Fibroblast of lung (primary cell): Measurements from ENCODE around the gene P2RY11. TPM values are rescaled to one million over a fixed set of nuclear protein-coding genes. Genes with fewer than 3 reads are reported as not detected.
A peak's percentile ranks its signal among the peaks of the same experiment; 100 is the strongest.

Experiments
- DNase-seq, 2 donors: peaks; one replicate each; pipeline versions ENCODE4 v3.0.0 to v3.0.0-alpha.2; 2010; ENCODE audit warnings: low read depth in 2 of 2
- H2AFZ ChIP-seq: 2 replicates; pipeline ENCODE4 v1.5.1; 2012; ENCODE audit warnings: low read length, control low read depth, inconsistent platforms
- H3K27ac ChIP-seq: 2 replicates; pipeline ENCODE4 v1.5.1; 2011; ENCODE audit warnings: low read length, control low read depth; ENCODE audit not compliant: insufficient read depth
- H3K27me3 ChIP-seq: 2 replicates; pipeline ENCODE4 v1.5.1; 2011; ENCODE audit warnings: mild to moderate bottlenecking, low read length; ENCODE audit not compliant: control insufficient read depth, insufficient read depth
- H3K36me3 ChIP-seq: 2 replicates; pipeline ENCODE4 v1.5.1; 2011; ENCODE audit warnings: low read length; ENCODE audit not compliant: control insufficient read depth, insufficient read depth
- H3K4me1 ChIP-seq: 2 replicates; pipeline ENCODE4 v1.5.1; 2011; ENCODE audit warnings: low read length; ENCODE audit not compliant: control insufficient read depth, insufficient read depth; ENCODE audit errors: extremely low read depth
- H3K4me2 ChIP-seq: 2 replicates; pipeline ENCODE4 v1.5.1; 2011; ENCODE audit warnings: low read length, control low read depth; ENCODE audit not compliant: insufficient read depth; ENCODE audit errors: extremely low read depth
- H3K4me3 ChIP-seq, 4 experiments: fragments of 200-600 bp in 1 of 4; sonication (generic) in 1 of 4; replicated peaks in 1 of 4; 2 replicates each; pipeline ENCODE4 v1.5.1; 2011 to 2016; ENCODE audit warnings: low read length in 4 of 4, low read depth in 3 of 4, mild to moderate bottlenecking in 3 of 4, control low read depth in 2 of 4, inconsistent platforms in 1 of 4, mixed read lengths in 1 of 4; ENCODE audit not compliant: insufficient read depth in 1 of 4; ENCODE audit errors: control extremely low read depth in 1 of 4
- H3K79me2 ChIP-seq: 2 replicates; pipeline ENCODE4 v1.5.1; 2012; ENCODE audit warnings: mild to moderate bottlenecking, low read length, inconsistent platforms; ENCODE audit not compliant: control insufficient read depth, insufficient read depth
- H3K9ac ChIP-seq: 2 replicates; pipeline ENCODE4 v1.5.1; 2011; ENCODE audit warnings: mild to moderate bottlenecking, low read length, control low read depth; ENCODE audit not compliant: insufficient read depth
- H3K9me3 ChIP-seq: 2 replicates; pipeline ENCODE4 v1.5.1; 2012; ENCODE audit warnings: low read depth, low read length; ENCODE audit not compliant: control insufficient read depth, insufficient read depth
- H4K20me1 ChIP-seq: 2 replicates; pipeline ENCODE4 v1.5.1; 2011; ENCODE audit warnings: low read length; ENCODE audit not compliant: control insufficient read depth, insufficient read depth; ENCODE audit errors: extremely low read depth
- EZH2 ChIP-seq: IDR thresholded peaks from 2 replicates; pipeline ENCODE4 v1.5.1; 2012; ENCODE audit warnings: low read length, control low read depth, mild to moderate bottlenecking; ENCODE audit errors: missing control alignments
- polyA plus RNA-seq, 2 donors: library from polyadenylated mRNA; depleted of rRNA in 1 of 2; stranded (reverse) in 1 of 2; unstranded in 1 of 2; fragments of >200 nt; gene quantifications; 2 replicates each; pipeline ENCODE4 v1.2.1, GENCODE V29; 2011 to 2012; ENCODE audit warnings: missing spikeins in 1 of 2
- total RNA-seq: library from RNA; depleted of rRNA; stranded (reverse); fragments of >200 nt; gene quantifications from 2 replicates; pipeline ENCODE4 v1.2.1, GENCODE V29; 2014
- TF ChIP-seq, protein P1 (sequence below), 2 donors: IDR thresholded peaks in 1 of 2; conservative IDR thresholded peaks in 1 of 2; 1 replicate in 1 of 2; 2 replicates in 1 of 2; pipeline ENCODE4 v1.5.1; 2011 to 2012; ENCODE audit warnings: low read length in 2 of 2, control low read depth in 1 of 2, inconsistent platforms in 1 of 2, low read depth in 1 of 2, mild to moderate bottlenecking in 1 of 2

Gene P2RY11
- total and polyA plus RNA-seq, 2 donors (not counting 1 experiment from before 2014, with no cell fraction given), result 0.68 to 3.3 TPM

DNA sequence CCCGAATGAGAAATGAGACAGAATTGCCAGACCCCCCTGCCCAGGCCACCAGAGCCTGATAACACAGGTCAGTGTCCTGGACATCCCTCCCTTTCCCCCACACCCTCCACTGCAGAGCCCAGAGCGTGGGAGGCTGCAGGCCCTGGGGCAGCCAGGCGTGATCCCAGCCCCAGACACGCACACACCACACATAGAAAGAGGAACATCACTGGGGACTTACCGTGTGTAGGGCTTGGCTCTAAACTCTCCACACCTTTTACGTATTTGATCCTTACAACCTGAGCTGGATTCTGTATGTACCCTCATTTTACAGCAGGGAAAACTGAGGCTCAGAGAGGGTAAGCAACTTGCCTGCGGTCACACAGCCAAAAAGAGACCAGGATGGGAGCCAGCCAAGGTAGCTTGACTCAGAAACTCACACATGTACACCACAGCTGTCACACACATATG is 8.7 kb upstream of the P2RY11 start:
- no peak overlapping the region for H3K9ac ChIP-seq
- no peak for DNase-seq
- no peak overlapping the region for H3K4me2 ChIP-seq
- peaks cover 4% of the 10 kb centered on the region for H3K36me3 ChIP-seq
- H3K4me1 ChIP-seq, result peaks cover 6% of the 10 kb centered on the region
- no peaks in the 10 kb centered on the region for H4K20me1 ChIP-seq
- no peak overlapping the region for H2AFZ ChIP-seq
- no peak for TF ChIP-seq EZH2
- TF ChIP-seq, protein P1, sequence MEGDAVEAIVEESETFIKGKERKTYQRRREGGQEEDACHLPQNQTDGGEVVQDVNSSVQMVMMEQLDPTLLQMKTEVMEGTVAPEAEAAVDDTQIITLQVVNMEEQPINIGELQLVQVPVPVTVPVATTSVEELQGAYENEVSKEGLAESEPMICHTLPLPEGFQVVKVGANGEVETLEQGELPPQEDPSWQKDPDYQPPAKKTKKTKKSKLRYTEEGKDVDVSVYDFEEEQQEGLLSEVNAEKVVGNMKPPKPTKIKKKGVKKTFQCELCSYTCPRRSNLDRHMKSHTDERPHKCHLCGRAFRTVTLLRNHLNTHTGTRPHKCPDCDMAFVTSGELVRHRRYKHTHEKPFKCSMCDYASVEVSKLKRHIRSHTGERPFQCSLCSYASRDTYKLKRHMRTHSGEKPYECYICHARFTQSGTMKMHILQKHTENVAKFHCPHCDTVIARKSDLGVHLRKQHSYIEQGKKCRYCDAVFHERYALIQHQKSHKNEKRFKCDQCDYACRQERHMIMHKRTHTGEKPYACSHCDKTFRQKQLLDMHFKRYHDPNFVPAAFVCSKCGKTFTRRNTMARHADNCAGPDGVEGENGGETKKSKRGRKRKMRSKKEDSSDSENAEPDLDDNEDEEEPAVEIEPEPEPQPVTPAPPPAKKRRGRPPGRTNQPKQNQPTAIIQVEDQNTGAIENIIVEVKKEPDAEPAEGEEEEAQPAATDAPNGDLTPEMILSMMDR (conservative IDR thresholded peaks at IDR 0.05 in 1 of 2, IDR thresholded peaks at IDR 0.05 in 1 of 2; ENCODE audit: low read depth in 1 of 2, low read length in 2 of 2), result no peak
- H3K27ac ChIP-seq, result no peak overlapping the region
- peaks cover 17% of the 10 kb centered on the region for H3K79me2 ChIP-seq
- H3K9me3 ChIP-seq, result no peaks in the 10 kb centered on the region
- no peaks in the 10 kb centered on the region for H3K27me3 ChIP-seq
- no peak overlapping the region for H3K4me3 ChIP-seq

DNA sequence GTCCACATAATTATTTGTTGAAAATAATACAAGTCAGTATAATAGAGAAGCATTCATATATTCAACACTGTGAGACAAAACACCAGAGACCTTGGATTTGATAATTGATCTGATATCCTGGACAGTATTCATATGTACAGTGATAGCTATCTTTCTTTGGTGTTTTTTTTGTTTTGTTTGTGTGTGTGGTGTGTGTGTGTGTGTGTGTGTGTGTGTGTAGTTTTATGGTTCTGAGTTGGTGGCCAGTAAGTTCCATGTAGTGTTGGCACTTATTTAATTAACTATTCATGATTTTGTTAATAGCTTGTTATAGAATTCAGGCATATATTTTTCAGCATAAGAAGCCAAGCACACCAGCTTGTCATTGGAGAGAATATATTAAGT is 7.4 kb upstream of the P2RY11 start:
- no peaks in the 10 kb centered on the region for H4K20me1 ChIP-seq
- H3K4me3 ChIP-seq, result no peak overlapping the region
- TF ChIP-seq, protein P1 (conservative IDR thresholded peaks at IDR 0.05 in 1 of 2, IDR thresholded peaks at IDR 0.05 in 1 of 2; ENCODE audit: low read depth in 1 of 2, low read length in 2 of 2), result no peak
- no peak for TF ChIP-seq EZH2
- no peak overlapping the region for H2AFZ ChIP-seq
- H3K27me3 ChIP-seq, result no peaks in the 10 kb centered on the region
- peaks cover 8% of the 10 kb centered on the region for H3K36me3 ChIP-seq
- H3K79me2 ChIP-seq, result peaks cover 22% of the 10 kb centered on the region
- no peaks in the 10 kb centered on the region for H3K9me3 ChIP-seq
- H3K4me1 ChIP-seq, result peaks cover 6% of the 10 kb centered on the region
- no peak overlapping the region for H3K9ac ChIP-seq
- H3K4me2 ChIP-seq, result no peak overlapping the region
- no peak overlapping the region for H3K27ac ChIP-seq
- DNase-seq, result no peak

DNA sequence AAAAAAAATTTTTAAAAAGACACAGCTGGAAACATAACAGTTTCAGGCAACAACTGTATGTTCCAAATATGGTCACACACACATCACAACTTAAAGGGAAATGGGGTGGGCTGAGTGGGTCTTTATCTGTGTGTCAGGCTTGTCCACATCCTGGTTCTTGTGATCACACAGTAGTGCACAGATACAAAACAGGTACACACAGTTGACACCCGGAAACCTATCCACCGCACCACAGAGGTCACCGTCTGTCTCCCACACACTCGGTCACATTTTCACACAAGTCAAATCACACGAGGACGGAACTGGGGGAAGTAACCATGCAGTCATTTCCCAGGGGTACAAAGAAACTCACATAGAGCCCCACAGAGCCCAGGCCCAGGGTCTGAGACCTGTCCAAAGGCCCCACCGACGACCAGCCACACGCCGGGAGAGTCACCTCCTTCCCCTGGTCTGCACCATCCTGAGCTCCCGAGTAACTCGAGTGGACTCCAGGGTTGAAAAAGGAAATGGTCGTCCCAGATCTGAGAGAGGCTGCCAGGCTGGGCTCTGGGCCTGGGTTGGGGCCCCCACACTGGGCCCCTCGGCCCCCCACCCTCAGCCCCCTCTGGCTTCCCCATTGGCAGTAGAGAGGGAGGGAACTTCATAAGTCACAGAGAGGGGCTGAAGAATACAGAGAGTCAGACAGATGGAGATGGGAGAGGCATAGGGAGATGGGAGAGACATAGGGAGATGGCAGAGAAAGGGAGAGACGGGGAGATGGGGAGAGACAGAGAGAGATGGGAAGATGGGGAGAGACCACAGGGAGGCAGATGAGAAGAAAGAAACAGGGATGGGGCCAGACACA is 6.6 kb upstream of the P2RY11 start:
- Histone ChIP-seq H3K36me3 (peaks cover 12% of the 10 kb centered on the region), H3K4me1 (peaks cover 6% of the 10 kb centered on the region), H3K27me3 (no peaks in the 10 kb centered on the region), H3K9me3 (no peaks in the 10 kb centered on the region), H4K20me1 (no peaks in the 10 kb centered on the region), H2AFZ (peak overlapping the region; percentile 52), H3K4me2 (no peak overlapping the region), H3K4me3 (no peak overlapping the region), H3K9ac (no peak overlapping the region), H3K79me2 (peaks cover 22% of the 10 kb centered on the region), H3K27ac (no peak overlapping the region)
- no peak for DNase-seq
- no peak for TF ChIP-seq EZH2
- TF ChIP-seq, protein P1 (conservative IDR thresholded peaks at IDR 0.05 in 1 of 2, IDR thresholded peaks at IDR 0.05 in 1 of 2; ENCODE audit: low read depth in 1 of 2, low read length in 2 of 2), result no peak
